Mucosa of gallbladder (tissue), 1 donor: ENCODE measurements around the gene TMPRSS4. TPM values are rescaled to one million over a fixed set of nuclear protein-coding genes. Genes with fewer than 3 reads are reported as not detected.

Experiments used
- DNase-seq: peaks from one replicate; pipeline ENCODE4 v3.0.0-alpha.2; 2020; ENCODE audit warnings: low spot score
- total RNA-seq: library from RNA; stranded (reverse); gene quantifications from one replicate; pipeline ENCODE4 v1.2.1, GENCODE V29; 2021
- donor health status: DM: no; HTN: no; CAD: no.

Gene TMPRSS4
- total RNA-seq, 1 donor from 2014 or later = 180 TPM

DNA sequence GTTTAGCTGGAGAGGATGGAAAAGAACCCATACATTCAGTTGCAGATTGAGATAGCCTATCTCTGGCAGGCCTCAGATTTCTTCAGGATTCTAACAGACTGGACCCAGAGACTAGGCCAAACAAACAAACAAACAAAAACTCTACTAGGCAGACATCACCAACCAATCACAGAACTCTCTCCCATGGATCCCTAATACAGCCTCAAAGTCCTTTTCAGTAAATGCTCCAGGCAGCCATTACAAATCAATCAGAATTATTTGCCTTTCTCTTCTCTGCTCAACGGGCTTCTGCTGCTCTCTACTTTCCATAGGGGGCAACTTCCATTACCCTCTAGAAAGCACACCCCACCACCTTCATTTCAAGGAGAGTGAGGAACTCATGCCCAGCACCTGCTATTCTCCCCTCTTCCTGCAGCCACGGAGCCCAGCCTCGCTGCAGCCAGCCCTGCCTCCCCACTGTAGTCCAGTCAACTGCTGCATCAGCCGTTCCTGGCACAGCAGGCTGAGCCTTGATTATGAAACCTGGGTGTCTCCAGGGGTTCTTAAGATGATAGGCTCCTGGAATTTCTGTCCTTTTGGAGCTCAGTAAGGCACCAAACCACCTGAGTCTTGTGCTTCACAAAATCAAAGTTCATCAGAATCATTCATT lies 28.9 kb downstream of the TMPRSS4 start:
- DNase-seq = no peak

DNA sequence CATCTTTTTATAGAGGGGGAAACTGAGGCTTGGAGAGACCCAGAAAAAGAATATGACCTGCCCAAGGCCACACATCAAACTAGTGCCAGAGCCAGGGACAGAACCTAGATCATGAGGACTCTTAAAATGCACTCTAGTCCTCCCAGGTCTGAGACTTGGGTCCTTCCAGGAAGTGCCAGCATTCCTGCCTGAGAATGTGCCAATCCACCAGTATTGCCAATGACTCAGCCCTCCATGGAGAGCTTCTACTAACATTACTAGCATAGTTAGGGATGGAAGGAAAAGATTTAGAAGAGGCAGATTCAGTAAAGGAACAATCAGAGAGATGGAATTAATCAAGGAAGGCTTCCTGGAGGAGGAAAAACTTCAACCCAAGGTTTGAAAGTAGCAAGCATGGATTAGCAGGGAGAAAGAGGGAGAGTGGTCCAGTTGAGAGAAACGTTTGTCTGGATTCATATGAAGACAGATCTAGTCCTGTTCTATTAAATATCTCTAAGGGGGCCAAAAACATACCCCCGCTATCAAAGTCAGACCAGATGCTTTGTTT lies 30.0 kb downstream of the TMPRSS4 start:
- DNase-seq = no peak

- DNase-seq = no peak
These were observed 31.6 kb downstream of the TMPRSS4 start for GRCh38 chr11:118108513-118108912.

DNA sequence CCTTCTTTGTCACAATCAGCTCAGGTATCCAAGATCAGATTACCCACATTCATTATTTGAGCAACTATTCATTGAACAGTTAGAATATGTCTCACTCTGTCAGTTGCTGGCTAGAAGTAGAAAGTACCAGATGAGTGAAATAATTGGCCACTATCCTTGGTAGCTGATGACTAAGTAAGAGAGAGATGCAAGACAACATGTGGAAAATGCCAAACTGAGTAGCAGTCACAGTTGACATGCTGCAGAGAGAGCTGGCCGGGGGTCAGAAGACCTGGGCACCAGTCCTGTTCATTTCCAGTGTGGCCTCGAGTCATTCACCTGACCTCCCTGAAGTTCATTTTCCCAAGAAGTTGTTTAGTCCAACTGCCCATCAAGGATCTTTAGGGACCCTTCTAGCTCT lies 32.4 kb downstream of the TMPRSS4 start:
- DNase-seq = no peak

GRCh38 chr11:118111019-118111743 lies 34.3 kb downstream of the TMPRSS4 start:
- no peak for DNase-seq

- no peak for DNase-seq
These were observed 34.8 kb downstream of the TMPRSS4 start for GRCh38 chr11:118111744-118112035.

DNA sequence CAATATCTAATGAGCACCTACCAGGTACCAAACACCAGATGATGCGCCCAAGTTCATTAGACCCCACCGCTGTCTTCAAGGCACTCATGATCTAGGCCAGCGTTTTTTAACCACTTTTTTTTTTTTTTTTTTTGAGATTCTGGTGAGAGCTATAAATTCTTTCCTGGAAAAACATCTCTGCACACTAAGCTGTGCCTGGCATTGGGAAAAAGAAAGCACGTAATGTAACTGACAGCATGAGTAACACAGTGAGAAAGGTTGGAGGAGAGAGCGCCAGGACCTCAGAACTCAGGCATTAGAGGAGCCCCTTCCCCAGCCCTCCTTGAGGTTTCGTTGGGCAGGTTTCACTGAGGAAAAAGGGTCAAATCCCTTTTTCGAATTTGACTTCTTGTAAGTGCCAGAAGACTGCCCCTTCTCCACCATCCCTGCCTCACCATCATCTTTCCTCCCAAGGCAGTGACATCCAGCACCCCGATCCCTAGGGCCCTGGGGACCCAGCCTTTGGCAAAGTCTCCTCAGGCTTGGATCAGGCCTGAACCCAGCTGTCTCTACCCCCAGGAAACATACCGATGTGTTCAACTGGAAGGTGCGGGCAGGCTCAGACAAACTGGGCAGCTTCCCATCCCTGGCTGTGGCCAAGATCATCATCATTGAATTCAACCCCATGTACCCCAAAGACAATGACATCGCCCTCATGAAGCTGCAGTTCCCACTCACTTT lies 36.0 kb downstream of the TMPRSS4 start:
- no peak for DNase-seq

GRCh38 chr11:118114266-118114665 lies 37.4 kb downstream of the TMPRSS4 start:
- no peak for DNase-seq

GRCh38 chr11:118115048-118115447 lies 38.2 kb downstream of the TMPRSS4 start:
- no peak for DNase-seq

DNA sequence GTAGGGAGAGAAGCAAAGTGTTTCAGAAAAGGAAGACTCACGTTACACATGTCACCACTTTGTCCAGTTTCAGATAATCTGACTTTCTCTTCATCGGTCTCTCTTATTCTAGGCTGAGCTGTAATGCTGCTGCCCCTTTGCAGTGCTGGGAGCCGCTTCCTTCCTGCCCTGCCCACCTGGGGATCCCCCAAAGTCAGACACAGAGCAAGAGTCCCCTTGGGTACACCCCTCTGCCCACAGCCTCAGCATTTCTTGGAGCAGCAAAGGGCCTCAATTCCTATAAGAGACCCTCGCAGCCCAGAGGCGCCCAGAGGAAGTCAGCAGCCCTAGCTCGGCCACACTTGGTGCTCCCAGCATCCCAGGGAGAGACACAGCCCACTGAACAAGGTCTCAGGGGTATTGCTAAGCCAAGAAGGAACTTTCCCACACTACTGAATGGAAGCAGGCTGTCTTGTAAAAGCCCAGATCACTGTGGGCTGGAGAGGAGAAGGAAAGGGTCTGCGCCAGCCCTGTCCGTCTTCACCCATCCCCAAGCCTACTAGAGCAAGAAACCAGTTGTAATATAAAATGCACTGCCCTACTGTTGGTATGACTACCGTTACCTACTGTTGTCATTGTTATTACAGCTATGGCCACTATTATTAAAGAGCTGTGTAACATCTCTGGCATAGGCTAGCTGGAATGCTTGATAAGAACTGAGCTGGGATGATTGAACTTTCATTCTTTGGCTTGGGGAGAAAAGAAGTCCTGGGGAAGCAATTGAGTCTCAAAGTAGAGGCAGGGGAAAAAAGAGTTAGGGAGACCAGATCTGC lies 41.1 kb downstream of the TMPRSS4 start:
- no peak for DNase-seq

DNA sequence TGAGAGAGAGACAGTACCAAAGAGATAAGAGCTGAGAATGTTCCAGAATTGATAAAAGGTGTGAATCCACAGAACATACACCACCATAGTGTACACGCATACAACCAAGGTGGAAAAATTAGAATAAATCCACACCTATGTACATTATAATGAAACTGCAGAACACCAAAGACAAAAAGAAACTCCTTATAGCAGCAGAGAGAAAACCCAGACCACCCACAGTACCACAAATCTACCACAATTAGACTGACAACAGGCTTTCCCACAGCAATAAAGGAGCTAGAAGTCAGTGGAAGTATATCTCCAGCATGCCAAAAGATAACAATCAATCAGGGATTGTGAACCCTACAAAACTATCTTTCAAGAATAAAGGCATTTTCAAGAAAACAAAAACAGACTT lies 43.9 kb downstream of the TMPRSS4 start:
- no peak for DNase-seq

- no peak for DNase-seq
These were observed 48.2 kb downstream of the TMPRSS4 start for GRCh38 chr11:118124929-118125535.

DNA sequence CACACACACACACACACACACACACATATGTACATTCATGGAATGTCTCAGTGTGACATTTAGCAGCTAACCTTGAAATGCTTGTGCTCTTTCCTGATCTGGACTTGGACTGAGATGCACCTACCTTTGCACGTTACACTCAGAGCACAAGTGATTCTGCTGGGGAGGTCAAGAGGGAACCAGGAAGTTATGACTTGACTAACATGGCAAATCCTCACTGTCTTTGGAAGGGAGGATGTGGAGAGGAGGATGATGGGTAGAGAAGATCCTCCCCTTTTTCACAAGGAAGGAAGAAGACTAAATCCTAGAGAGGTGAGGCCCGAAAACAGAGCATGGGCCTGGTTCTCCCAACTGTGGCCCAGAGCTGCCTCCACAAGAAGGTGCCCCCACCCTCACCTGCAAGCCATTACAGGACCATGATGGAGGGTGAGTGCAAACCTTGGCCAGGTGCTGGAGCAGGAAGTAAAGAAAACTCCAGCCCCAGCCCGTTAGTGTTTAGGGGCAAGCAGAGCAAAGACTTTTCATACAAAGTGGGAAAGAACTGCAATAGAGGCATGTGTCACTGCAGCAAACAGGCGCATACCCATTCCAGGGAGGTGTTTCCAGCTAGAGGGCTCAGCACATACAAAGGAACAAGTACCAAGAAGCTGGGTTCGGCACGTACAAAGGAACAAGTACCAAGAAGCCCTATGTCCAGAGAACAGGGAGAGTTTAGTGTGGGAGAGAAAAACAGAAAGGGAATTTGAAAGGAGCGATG lies 49.4 kb downstream of the TMPRSS4 start:
- no peak for DNase-seq

- DNase-seq = no peak
These were observed 51.4 kb downstream of the TMPRSS4 start for GRCh38 chr11:118128310-118128709.

- no peak for DNase-seq
These were observed 52.0 kb downstream of the TMPRSS4 start for GRCh38 chr11:118128721-118129470.

- no peak for DNase-seq
These were observed 52.7 kb downstream of the TMPRSS4 start for GRCh38 chr11:118129471-118130172.

GRCh38 chr11:118132385-118133151 lies 55.7 kb downstream of the TMPRSS4 start:
- no peak for DNase-seq

- DNase-seq = no peak
These were observed 56.9 kb downstream of the TMPRSS4 start for GRCh38 chr11:118133816-118134215.
